HG02798 (cell line): ENCODE measurements around the gene SLC49A3.
"Not testable (repeated sequence)": the region's sequence is repeated elsewhere in the genome, so short reads cannot be mapped to it uniquely, and the experiment has no call there.

Source experiments
- ATAC-seq: cut with Tn5 transposase; IDR thresholded peaks from one replicate; pipeline ENCODE4 v1.9.1; 2021; ENCODE audit warnings: mild to moderate bottlenecking; ENCODE audit not compliant: unreplicated experiment, poor library complexity

The SLC49A3 gene

DNA sequence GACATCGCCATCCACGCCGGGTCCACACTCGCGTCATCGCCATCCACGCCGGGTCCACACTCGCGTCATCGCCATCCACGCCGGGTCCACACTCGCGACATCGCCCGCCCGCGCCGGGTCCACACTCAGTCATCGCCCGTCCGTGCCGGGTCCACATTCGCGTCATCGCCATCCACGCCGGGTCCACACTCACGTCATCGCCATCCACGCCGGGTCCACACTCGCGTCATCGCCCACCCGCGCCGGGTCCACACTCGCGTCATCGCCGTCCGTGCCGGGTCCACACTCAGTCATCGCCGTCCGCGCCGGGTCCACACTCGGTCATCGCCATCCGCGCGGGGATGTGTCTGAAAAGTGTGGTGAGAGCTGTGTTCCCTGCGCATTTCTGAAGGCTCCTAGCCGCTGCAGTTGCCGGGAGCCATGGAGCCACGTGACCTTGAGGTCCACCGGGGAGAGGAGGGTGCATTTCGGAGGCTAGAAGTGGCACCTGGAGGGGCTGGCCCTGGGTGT, 34.0 kb upstream of the SLC49A3 start:
- ATAC-seq, result no peak

DNA sequence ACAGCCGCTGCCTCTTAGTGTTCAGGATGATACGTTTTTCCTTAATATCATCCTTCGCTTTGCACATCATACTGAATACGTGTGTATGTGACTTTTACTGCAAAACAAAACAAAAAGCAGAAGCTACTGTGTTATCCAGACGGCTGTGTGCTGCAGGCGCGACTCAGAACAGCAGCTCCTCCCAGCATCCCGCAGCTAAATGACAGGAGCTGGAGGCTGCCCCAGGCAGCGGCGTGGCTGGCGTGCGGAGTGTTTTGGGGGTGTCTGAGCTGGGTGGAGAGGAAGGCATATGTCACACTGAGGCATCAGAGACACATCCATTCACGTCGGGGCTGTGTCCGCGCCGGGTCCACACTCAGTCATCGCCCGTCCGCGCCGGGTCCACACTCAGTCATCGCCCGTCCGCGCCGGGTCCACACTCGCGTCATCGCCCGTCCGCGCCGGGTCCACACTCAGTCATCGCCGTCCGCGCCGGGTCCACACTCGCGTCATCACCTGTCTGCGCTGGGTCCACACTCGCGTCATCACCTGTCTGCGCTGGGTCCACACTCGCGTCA, 33.3 kb upstream of the SLC49A3 start:
- ATAC-seq, result no peak

DNA sequence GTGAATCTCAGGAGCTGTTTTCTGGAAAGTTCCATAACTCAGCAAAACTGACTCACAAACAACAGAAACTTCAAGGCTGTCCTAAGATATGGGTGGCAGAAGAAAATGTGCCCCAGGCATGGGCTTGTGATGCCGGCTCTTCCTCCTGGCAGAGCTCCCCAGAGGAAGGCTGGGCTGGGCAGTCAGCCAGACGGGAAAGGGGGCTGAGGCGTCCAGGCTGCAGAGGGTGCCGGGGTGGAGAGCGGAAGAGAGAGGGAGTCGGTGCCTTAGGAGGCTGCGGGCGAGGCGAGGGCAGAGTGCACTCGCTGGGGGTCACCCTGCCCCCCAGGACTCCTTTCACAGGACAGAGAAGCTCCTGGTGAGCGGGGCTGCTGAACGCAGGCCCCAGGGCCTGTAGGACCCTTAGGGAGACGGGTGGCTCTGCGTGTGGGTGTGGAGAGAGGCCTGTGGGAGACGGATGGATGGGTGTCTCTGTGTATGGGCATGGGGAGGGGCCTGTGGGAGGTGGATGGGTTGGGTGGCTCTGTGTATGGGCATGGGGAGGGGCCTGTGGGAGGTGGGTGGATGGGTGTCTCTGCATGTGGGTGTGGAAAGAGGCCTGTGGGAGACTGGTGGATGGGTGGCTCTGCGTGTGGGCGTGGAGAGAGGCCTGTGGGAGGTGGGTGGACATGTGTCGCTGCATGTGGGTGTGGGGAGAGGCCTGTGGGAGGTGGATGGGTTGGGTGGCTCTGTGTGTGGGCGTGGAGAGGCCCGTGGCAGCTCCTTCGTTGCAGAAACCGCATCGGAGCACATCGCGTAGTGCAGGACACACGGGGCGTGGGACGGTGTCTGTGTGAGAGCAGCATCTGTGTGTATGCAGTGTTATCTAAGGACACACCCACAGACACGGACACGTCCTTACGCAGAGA, 32.6 kb upstream of the SLC49A3 start:
- ATAC-seq, result no peak

GRCh38 chr4:720111-720860, 31.3 kb upstream of the SLC49A3 start:
- ATAC-seq, result no peak

GRCh38 chr4:718460-718859, 29.5 kb upstream of the SLC49A3 start:
- ATAC-seq, result no peak

GRCh38 chr4:717601-718320, 28.8 kb upstream of the SLC49A3 start:
- no peak for ATAC-seq

DNA sequence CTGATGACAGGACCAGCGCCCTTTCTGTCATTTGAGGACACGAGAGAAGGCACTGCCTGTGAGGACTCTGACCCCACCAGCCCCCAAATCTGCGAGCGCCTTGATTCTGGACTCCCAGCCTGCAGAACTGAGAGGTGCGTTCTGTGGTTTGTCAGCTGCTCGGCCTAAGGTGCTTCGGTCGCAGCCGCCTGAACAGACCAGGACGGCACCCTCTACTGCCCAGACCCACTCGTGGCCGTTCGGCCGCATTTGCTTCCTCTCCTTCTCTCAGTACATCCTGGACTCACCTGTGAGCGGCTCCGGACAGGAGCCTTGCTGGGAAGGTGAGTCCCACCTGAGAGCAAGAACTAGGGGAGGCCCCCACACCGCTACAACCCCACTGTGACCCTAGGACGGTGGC, 25.1 kb upstream of the SLC49A3 start:
- ATAC-seq, result no peak

DNA sequence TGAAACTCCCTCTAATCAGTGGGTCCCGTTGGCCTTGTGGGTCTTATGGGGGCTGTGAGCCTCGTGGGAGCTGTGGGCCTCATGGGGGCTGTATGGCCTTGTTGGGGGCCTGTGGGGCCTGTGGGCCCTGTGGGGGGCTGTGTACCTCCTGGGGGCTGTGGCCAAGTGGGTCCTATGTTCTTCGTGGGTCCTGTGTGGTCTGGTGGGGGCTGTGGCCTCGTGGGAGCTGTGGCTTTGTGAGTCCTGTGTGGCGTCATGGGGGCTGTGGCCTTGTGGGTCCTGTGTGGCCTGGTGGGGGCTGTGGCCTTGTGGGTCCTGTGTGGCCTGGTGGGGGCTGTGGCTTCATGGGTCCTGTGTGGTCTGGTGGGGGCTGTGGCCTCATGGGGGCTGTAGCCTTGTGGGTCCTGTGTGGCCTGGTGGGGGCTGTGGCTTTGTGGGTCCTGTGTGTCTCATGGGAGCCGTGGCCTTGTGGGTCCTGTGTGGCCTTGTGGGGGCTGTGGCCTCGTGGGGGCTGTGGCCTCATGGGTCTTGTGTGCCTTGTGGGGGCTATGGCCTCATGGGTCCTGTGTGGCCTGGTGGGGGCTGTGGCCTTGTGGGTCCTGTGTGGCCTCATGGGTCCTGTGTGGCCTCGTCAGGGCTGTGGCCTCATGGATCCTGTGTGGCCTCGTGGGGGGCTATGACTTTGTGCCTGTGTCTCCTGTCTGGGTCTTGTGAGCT, 24.1 kb upstream of the SLC49A3 start:
- ATAC-seq, result no peak

- no peak for ATAC-seq
These were observed 23.1 kb upstream of the SLC49A3 start for GRCh38 chr4:712093-712492.

DNA sequence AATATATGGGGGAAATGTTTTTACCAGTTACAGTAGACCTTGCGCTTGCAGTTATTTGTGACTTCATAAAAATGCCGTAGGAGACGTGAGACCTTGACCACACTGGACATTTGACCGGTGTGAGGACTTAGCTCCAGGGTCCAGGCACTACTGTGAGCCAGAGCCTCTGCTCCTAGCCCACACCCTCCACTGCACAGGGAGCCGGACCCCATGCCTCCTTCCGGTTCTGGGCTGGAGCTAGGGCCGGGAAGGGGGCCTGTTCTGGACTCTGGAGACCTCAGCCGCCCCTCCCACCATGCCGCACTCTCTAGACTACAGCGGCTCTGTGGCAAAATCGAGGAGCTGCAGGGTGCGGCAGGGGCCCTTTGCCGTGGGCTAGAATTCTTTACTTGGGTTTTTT, 22.0 kb upstream of the SLC49A3 start:
- ATAC-seq, result no peak

GRCh38 chr4:710116-710515, 21.2 kb upstream of the SLC49A3 start:
- ATAC-seq, result no peak

- ATAC-seq, result no peak
These were observed 20.4 kb upstream of the SLC49A3 start for GRCh38 chr4:709348-709747.

DNA sequence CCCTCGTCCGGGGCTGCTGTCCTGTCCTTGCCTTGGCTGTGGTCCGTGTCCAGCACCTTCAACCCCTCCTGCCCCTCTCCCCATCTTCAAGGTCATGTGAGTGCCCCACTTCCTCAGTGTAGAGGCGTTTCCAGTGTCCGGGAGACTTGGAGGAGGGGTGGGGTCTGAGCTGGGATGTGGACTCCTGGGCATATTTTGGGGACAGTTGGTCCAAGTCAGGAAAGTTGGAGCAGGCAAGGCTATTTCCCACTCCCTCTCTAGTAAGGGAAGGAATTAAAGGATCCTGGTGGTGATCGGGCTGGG, 19.6 kb upstream of the SLC49A3 start:
- ATAC-seq, result no peak

DNA sequence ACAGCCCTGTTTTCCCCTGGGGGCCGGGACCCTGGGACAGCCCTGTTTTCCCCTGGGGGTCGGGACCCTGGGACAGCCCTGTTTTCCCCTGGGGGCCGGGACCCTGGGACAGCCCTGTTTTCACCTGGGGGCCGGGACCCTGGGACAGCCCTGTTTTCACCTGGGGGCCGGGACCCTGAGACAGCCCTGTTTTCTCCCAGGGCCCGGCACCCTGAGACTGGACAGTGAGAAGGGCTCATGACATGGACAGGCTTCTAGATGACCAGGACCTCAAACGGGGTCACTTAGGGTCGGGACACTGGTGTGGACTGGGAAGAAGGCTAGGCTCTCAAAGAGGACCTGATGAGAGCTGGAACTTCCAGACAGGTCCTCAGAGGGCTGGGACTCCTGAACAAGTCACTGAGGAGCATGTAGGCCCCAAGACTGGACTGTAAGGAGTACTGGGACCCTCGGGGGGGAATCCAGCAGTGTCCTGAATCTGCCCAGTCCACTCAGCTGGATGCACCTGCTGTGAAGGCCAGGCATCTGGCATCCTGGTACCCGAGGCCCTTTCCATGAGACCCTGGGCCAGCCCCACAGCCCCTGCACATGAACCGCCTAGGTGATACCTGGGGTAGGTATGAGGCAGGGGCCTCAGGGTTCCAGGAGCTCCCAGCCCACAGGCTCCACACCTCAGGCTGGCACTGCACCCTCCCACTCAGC, 19.1 kb upstream of the SLC49A3 start:
- ATAC-seq, result no peak

DNA sequence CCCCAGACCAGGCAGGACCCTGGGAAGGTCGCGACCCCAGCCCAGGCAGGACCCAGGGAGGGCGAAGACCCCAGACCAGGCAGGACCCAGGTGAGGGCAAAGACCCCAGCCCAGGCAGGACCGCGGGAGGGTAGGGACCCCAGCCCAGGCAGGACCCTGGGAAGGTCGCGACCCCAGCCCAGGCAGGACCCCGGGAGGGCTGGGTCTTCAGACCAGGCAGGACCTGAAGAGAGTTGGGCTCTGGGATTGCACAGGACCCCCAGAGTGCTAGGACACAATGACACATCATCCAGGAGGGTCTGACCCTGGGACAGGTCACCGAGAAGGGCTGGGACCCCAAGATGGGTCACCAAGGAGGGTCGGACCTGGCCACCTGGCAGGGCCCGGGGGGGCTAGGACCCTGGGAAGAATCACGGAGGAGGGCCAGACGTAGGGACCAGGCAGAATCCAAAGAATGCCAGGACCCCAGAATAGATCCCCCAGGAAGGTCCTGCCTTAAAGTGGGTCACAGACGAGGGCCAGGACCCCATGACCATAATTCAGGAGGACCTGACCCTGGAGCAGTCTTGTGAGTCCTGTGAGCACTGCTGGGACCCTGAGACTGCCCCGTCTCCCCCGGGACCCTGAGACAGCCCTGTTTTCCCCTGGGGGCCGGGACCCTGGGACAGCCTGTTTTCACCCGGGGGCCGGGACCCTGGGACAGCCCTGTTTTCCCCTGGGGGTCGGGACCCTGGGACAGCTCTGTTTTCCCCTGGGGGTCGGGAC, 18.1 kb upstream of the SLC49A3 start:
- ATAC-seq, result no peak

DNA sequence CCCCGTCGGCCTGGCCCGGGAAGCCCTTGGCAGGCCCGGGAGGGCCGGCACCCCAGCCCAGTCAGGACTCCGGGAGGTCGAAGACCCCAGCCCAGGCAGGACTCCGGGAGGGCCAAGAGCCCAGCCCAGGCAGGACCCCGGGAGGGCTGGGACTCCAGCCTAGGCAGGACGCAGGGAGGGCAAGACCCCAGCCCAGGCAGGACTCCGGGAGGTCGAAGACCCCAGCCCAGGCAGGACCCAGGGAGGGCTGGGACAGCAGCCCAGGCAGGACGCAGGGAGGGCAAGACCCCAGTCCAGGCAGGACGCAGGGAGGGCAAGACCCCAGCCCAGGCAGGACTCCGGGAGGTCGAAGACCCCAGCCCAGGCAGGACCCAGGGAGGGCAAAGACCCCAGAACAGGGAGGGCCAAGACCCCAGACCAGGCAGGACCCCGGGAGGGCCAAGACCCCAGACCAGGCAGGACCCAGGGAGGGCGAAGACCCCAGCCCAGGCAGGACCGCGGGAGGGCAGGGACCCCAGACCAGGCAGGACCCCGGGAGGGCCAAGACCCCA, 17.2 kb upstream of the SLC49A3 start:
- not testable (repeated sequence) for ATAC-seq

GRCh38 chr4:705278-706082, 16.5 kb upstream of the SLC49A3 start, which contains the start of gene PCGF3:
TSS of gene PCGF3 (plus strand) at chr4:705832. CDS start at chr4:733681, 27,849 bp downstream.
- ATAC-seq, result peak; percentile 93

- no peak for ATAC-seq
These were observed 16.0 kb upstream of the SLC49A3 start for GRCh38 chr4:704971-705277.
